ENCODE results near the gene SRPK3. TPM values are rescaled to one million over a fixed set of nuclear protein-coding genes. Genes with fewer than 3 reads are reported as not detected.

Gene SRPK3
- total RNA-seq, 1 donor from 2014 or later: not detected

- Mint-ChIP-seq H3K27me3 (no peaks in the 10 kb centered on the region), H3K9me3 (ENCODE audit: low read depth) (no peaks in the 10 kb centered on the region), H3K4me1 (ENCODE audit: low read depth) (no peaks in the 10 kb centered on the region), H3K4me3 (ENCODE audit: low read depth) (no peak overlapping the region), H3K36me3 (ENCODE audit: insufficient read depth) (no peaks in the 10 kb centered on the region), H3K27ac (no peak overlapping the region)
- DNase-seq (ENCODE audit: low spot score, unreplicated experiment): no peak
- TF ChIP-seq CTCF (IDR thresholded peaks at IDR 0.05; ENCODE audit: unreplicated experiment): no peak
These were observed 22.6 kb downstream of the SRPK3 start for GRCh38 chrX:153803211-153804099.

GRCh38 chrX:153804100-153804595 lies 23.3 kb downstream of the SRPK3 start:
- Mint-ChIP-seq H3K4me1 (ENCODE audit: low read depth) (no peaks in the 10 kb centered on the region), H3K27me3 (no peaks in the 10 kb centered on the region), H3K4me3 (ENCODE audit: low read depth) (no peak overlapping the region), H3K9me3 (ENCODE audit: low read depth) (no peaks in the 10 kb centered on the region), H3K36me3 (ENCODE audit: insufficient read depth) (no peaks in the 10 kb centered on the region), H3K27ac (no peak overlapping the region)
- TF ChIP-seq CTCF (IDR thresholded peaks at IDR 0.05; ENCODE audit: unreplicated experiment): no peak
- DNase-seq (ENCODE audit: low spot score, unreplicated experiment): no peak

- Mint-ChIP-seq H3K9me3 (ENCODE audit: low read depth) (no peaks in the 10 kb centered on the region), H3K4me1 (ENCODE audit: low read depth) (no peaks in the 10 kb centered on the region), H3K27me3 (no peaks in the 10 kb centered on the region), H3K36me3 (ENCODE audit: insufficient read depth) (no peaks in the 10 kb centered on the region), H3K27ac (no peak overlapping the region), H3K4me3 (ENCODE audit: low read depth) (no peak overlapping the region)
- no peak for TF ChIP-seq CTCF (IDR thresholded peaks at IDR 0.05; ENCODE audit: unreplicated experiment)
- DNase-seq (ENCODE audit: low spot score, unreplicated experiment): no peak
These were observed 23.8 kb downstream of the SRPK3 start for GRCh38 chrX:153804621-153805020.

- H3K4me3 Mint-ChIP-seq (ENCODE audit: low read depth): no peak overlapping the region
- no peak overlapping the region for H3K27ac Mint-ChIP-seq
- no peaks in the 10 kb centered on the region for H3K9me3 Mint-ChIP-seq (ENCODE audit: low read depth)
- H3K36me3 Mint-ChIP-seq (ENCODE audit: insufficient read depth): no peaks in the 10 kb centered on the region
- H3K27me3 Mint-ChIP-seq: no peaks in the 10 kb centered on the region
- no peak for DNase-seq (ENCODE audit: low spot score, unreplicated experiment)
- TF ChIP-seq CTCF (IDR thresholded peaks at IDR 0.05; ENCODE audit: unreplicated experiment): no peak
- no peaks in the 10 kb centered on the region for H3K4me1 Mint-ChIP-seq (ENCODE audit: low read depth)
These were observed 24.6 kb downstream of the SRPK3 start for GRCh38 chrX:153805436-153805835.

GRCh38 chrX:153806999-153807575 lies 26.2 kb downstream of the SRPK3 start:
- H3K9me3 Mint-ChIP-seq (ENCODE audit: low read depth): peaks cover 7% of the 10 kb centered on the region
- H3K4me3 Mint-ChIP-seq (ENCODE audit: low read depth): no peak overlapping the region
- H3K27me3 Mint-ChIP-seq: peaks cover 2% of the 10 kb centered on the region
- no peaks in the 10 kb centered on the region for H3K4me1 Mint-ChIP-seq (ENCODE audit: low read depth)
- DNase-seq (ENCODE audit: low spot score, unreplicated experiment): no peak
- no peaks in the 10 kb centered on the region for H3K36me3 Mint-ChIP-seq (ENCODE audit: insufficient read depth)
- no peak overlapping the region for H3K27ac Mint-ChIP-seq
- no peak for TF ChIP-seq CTCF (IDR thresholded peaks at IDR 0.05; ENCODE audit: unreplicated experiment)
